Adrenal gland (tissue), 12 donors: Measurements from ENCODE around the gene CES2. TPM values are rescaled to one million over a fixed set of nuclear protein-coding genes. Genes with fewer than 3 reads are reported as not detected.

Source experiments
- DNase-seq, 7 donors: peaks; one replicate each; pipeline ENCODE4 v3.0.0-alpha.2; 2019 to 2020
- H3K27ac ChIP-seq, 5 donors: fragments of 200-600 bp; sonication (generic) in 4 of 5; 1 replicate in 3 of 5; 2 replicates in 2 of 5; pipeline versions ENCODE4 v1.5.1 to v1.8.0; 2016 to 2020; ENCODE audit warnings: mild to moderate bottlenecking in 1 of 5
- H3K27me3 ChIP-seq: fragments of 200-600 bp; 2 replicates; pipeline ENCODE4 v1.8.0; 2021
- H3K36me3 ChIP-seq, 2 donors: fragments of 200-600 bp; replicated peaks in 1 of 2; 1 replicate in 1 of 2; 2 replicates in 1 of 2; pipeline versions ENCODE4 v1.5.1 to v1.8.0; 2018 to 2022
- H3K4me1 ChIP-seq, 2 donors: fragments of 200-600 bp; replicated peaks in 1 of 2; 1 replicate in 1 of 2; 2 replicates in 1 of 2; pipeline versions ENCODE4 v1.5.1 to v1.8.0; 2018 to 2021
- H3K4me3 ChIP-seq, 4 donors: fragments of 200-600 bp; sonication (generic) in 3 of 4; one replicate each; pipeline ENCODE4 v1.5.1; 2016 to 2018
- H3K9me3 ChIP-seq, 3 donors: fragments of 200-600 bp; sonication (generic) in 1 of 3; replicated peaks in 1 of 3; 1 replicate in 2 of 3; 2 replicates in 1 of 3; pipeline versions ENCODE4 v1.5.1 to v1.8.0; 2016 to 2021
- CTCF ChIP-seq, 6 experiments: fragments of 450-650 bp in 4 of 6; fragments of 200-600 bp in 2 of 6; sonication (generic) in 1 of 6; IDR thresholded peaks; 1 replicate in 5 of 6; 2 replicates in 1 of 6; pipeline versions ENCODE4 v1.5.1 to v1.8.0; 2016 to 2021; ENCODE audit warnings: antibody characterized with exemption in 6 of 6, mild to moderate bottlenecking in 2 of 6, moderate library complexity in 1 of 6
- POLR2A ChIP-seq, 2 donors: fragments of 450-650 bp; IDR thresholded peaks; one replicate each; pipeline ENCODE4 v1.6.1; 2017; ENCODE audit warnings: antibody characterized with exemption in 2 of 2, mild to moderate bottlenecking in 2 of 2, moderate library complexity in 1 of 2
- WGBS, 4 donors: extraction: QIAGEN DNeasy Blood & Tissue Kit in 2 of 4; methylation state at CpG; one replicate each; pipeline versions ENCODE4 v1.1.5 to v1.1.7; 2013 to 2017; 5-methylcytosine and 5-hydroxymethylcytosine counted together
- intact Hi-C, 2 donors: fragments of 100-400 bp; cut with DNase I; formaldehyde crosslinking; loops; one replicate each; pipeline versions ENCODE4 v1.14.1 to v1.15.0; 2022 to 2023
- polyA plus RNA-seq, 3 donors: library from polyadenylated mRNA; stranded (reverse); fragments of 200-250 nt in 2 of 3; fragments of 350-450 nt in 1 of 3; fragmentation: Illumina TruSeq in 1 of 3; extraction: RNeasy Lipid Tissue Mini Kit (QIAGEN cat#74804) in 1 of 3; gene quantifications; one replicate each; pipeline ENCODE4 v1.2.3, GENCODE V29; 2013 to 2014
- total RNA-seq, 9 donors: library from RNA; depleted of rRNA in 4 of 9; stranded (reverse); fragments of >200 nt in 4 of 9; fragments of 120-200 nt in 1 of 9; fragmentation: NEBNext Ultra II Directional in 1 of 9; extraction: Animal tissue kit (Norgen Biotek cat#: 25700) in 1 of 9; gene quantifications; one replicate each; pipeline versions ENCODE4 v1.1.0 to v1.2.4, GENCODE V29; 2013 to 2023
- donor health status: healthy with polysubstance abuse.
- donor health status: Bipolar disorder and iron deficiency.
- donor health status: DM: yes; HTN: yes; CAD: no.
- donor health status: DM: no; HTN: no; CAD: no.
- donor health status: DM: no; HTN: no; CAD: no.
- donor health status: DM: yes; HTN: yes; CAD: no.

Gene CES2
- total and polyA plus RNA-seq, 12 donors, result 25.6 to 133 (median 85.3) TPM

GRCh38 chr16:66976746-66977145, 41.4 kb downstream of the CES2 start:
- TF ChIP-seq CTCF (IDR thresholded peaks at IDR 0.05), result no peak
- no peak for TF ChIP-seq POLR2A (IDR thresholded peaks at IDR 0.05)
- Histone ChIP-seq H3K36me3 (no peaks in the 10 kb centered on the region), H3K4me1 (no peaks in the 10 kb centered on the region), H3K27me3 (no peaks in the 10 kb centered on the region), H3K4me3 (no peak overlapping the region), H3K27ac (no peak overlapping the region), H3K9me3 (no peaks in the 10 kb centered on the region)
- DNase-seq, result no peak
- intact Hi-C loops, result loop anchor here (5.0 kb wide), 2 partner anchors 126 to 181 kb away; partner anchors contain the start of genes FBXL8 (in 1 of the 2) and TRADD (in 1 of the 2)
- 41 to 55% (median 53%) methylated on average over 12 to 13 of the region's 13 CpGs for WGBS, 4 donors

- intact Hi-C loops, result loop anchor here (2.0 to 5.0 kb wide), 3 partner anchors 125 to 180 kb away; partner anchors contain the start of genes FBXL8 (in 1 of the 2) and TRADD (in 1 of the 2)
Observed at GRCh38 chr16:66977341-66978113, 42.2 kb downstream of the CES2 start.

GRCh38 chr16:66979011-66979717, 43.8 kb downstream of the CES2 start:
- Histone ChIP-seq H3K27ac (no peak overlapping the region), H3K9me3 (no peaks in the 10 kb centered on the region), H3K4me3 (no peak overlapping the region), H3K36me3 (no peaks in the 10 kb centered on the region), H3K4me1 (no peaks in the 10 kb centered on the region), H3K27me3 (no peaks in the 10 kb centered on the region)
- TF ChIP-seq CTCF (IDR thresholded peaks at IDR 0.05) (no peak), POLR2A (IDR thresholded peaks at IDR 0.05) (no peak)
- peak in 3 of 7 donors; percentile 39 to 53 (median 47) for DNase-seq
- WGBS, 4 donors, result 41 to 59% (median 57%) methylated on average over 10 to 16 of the region's 16 CpGs
- intact Hi-C loops, result loop anchor here (2.0 to 5.0 kb wide), 3 partner anchors 123 to 178 kb away; partner anchors contain the start of genes FBXL8 (in 1 of the 2) and TRADD (in 1 of the 2)

More at GRCh38 chr16:66977341-66978113, 42.2 kb downstream of the CES2 start:
- TF ChIP-seq CTCF (IDR thresholded peaks at IDR 0.05) (peak; percentile 95 to 99 (median 98)), POLR2A (IDR thresholded peaks at IDR 0.05) (no peak)
- WGBS, 4 donors, result 26% methylated on average over 7 to 15 of the region's 15 CpGs
- Histone ChIP-seq H3K27ac (no peak overlapping the region), H3K4me3 (no peak overlapping the region), H3K36me3 (no peaks in the 10 kb centered on the region), H3K4me1 (no peaks in the 10 kb centered on the region), H3K9me3 (no peaks in the 10 kb centered on the region), H3K27me3 (no peaks in the 10 kb centered on the region)
- peak; percentile 90 to 97 (median 95) for DNase-seq

GRCh38 chr16:66983033-66983432, 47.7 kb downstream of the CES2 start:
- H3K27me3 ChIP-seq, result no peaks in the 10 kb centered on the region
- no peak for DNase-seq
- no peak overlapping the region for H3K27ac ChIP-seq
- no peaks in the 10 kb centered on the region for H3K9me3 ChIP-seq
- no peaks in the 10 kb centered on the region for H3K36me3 ChIP-seq
- no peaks in the 10 kb centered on the region for H3K4me1 ChIP-seq
- TF ChIP-seq POLR2A (IDR thresholded peaks at IDR 0.05) (no peak), CTCF (IDR thresholded peaks at IDR 0.05) (no peak)
- intact Hi-C loops, result no loop called here
- 90 to 93% (median 90%) methylated on average over 9 of the region's 9 CpGs for WGBS, 4 donors
- H3K4me3 ChIP-seq, result no peak overlapping the region
